Adrenal gland (tissue), 19 donors: ENCODE measurements around the gene CFAP410. TPM values are rescaled to one million over a fixed set of nuclear protein-coding genes. Genes with fewer than 3 reads are reported as not detected.

Source experiments
- DNase-seq, 7 donors: peaks; one replicate each; pipeline ENCODE4 v3.0.0-alpha.2; 2019 to 2020
- H3K27ac ChIP-seq, 5 donors: fragments of 200-600 bp; sonication (generic) in 4 of 5; 1 replicate in 3 of 5; 2 replicates in 2 of 5; pipeline versions ENCODE4 v1.5.1 to v1.8.0; 2016 to 2020; ENCODE audit warnings: mild to moderate bottlenecking in 1 of 5
- H3K27me3 ChIP-seq: fragments of 200-600 bp; 2 replicates; pipeline ENCODE4 v1.8.0; 2021
- H3K36me3 ChIP-seq, 2 donors: fragments of 200-600 bp; replicated peaks in 1 of 2; 1 replicate in 1 of 2; 2 replicates in 1 of 2; pipeline versions ENCODE4 v1.5.1 to v1.8.0; 2018 to 2022
- H3K4me1 ChIP-seq, 2 donors: fragments of 200-600 bp; replicated peaks in 1 of 2; 1 replicate in 1 of 2; 2 replicates in 1 of 2; pipeline versions ENCODE4 v1.5.1 to v1.8.0; 2018 to 2021
- H3K4me3 ChIP-seq, 4 donors: fragments of 200-600 bp; sonication (generic) in 3 of 4; one replicate each; pipeline ENCODE4 v1.5.1; 2016 to 2018
- H3K9me3 ChIP-seq, 3 donors: fragments of 200-600 bp; sonication (generic) in 1 of 3; replicated peaks in 1 of 3; 1 replicate in 2 of 3; 2 replicates in 1 of 3; pipeline versions ENCODE4 v1.5.1 to v1.8.0; 2016 to 2021
- POLR2A ChIP-seq, 2 donors: fragments of 450-650 bp; IDR thresholded peaks; one replicate each; pipeline ENCODE4 v1.6.1; 2017; ENCODE audit warnings: antibody characterized with exemption in 2 of 2, mild to moderate bottlenecking in 2 of 2, moderate library complexity in 1 of 2
- WGBS, 4 donors: extraction: QIAGEN DNeasy Blood & Tissue Kit in 2 of 4; methylation state at CpG; one replicate each; pipeline versions ENCODE4 v1.1.5 to v1.1.7; 2013 to 2017; 5-methylcytosine and 5-hydroxymethylcytosine counted together
- intact Hi-C, 2 donors: fragments of 100-400 bp; cut with DNase I; formaldehyde crosslinking; loops; one replicate each; pipeline versions ENCODE4 v1.14.1 to v1.15.0; 2022 to 2023
- long read RNA-seq, 10 donors: library from polyadenylated mRNA in 3 of 10; unstranded in 2 of 10; stranded (forward) in 1 of 10; transcript quantifications; one replicate each; pipeline ENCODE4 v2.0.0 and lab custom pipeline, GENCODE V29; 2021 to 2026
- polyA plus RNA-seq, 3 donors: library from polyadenylated mRNA; stranded (reverse); fragments of 200-250 nt in 2 of 3; fragments of 350-450 nt in 1 of 3; fragmentation: Illumina TruSeq in 1 of 3; extraction: RNeasy Lipid Tissue Mini Kit (QIAGEN cat#74804) in 1 of 3; gene quantifications; one replicate each; pipeline ENCODE4 v1.2.3, GENCODE V29; 2013 to 2014
- total RNA-seq, 9 donors: library from RNA; depleted of rRNA in 4 of 9; stranded (reverse); fragments of >200 nt in 4 of 9; fragments of 120-200 nt in 1 of 9; fragmentation: NEBNext Ultra II Directional in 1 of 9; extraction: Animal tissue kit (Norgen Biotek cat#: 25700) in 1 of 9; gene quantifications; one replicate each; pipeline versions ENCODE4 v1.1.0 to v1.2.4, GENCODE V29; 2013 to 2023
- TF ChIP-seq, protein P1 (sequence below), 6 experiments: fragments of 450-650 bp in 4 of 6; fragments of 200-600 bp in 2 of 6; sonication (generic) in 1 of 6; IDR thresholded peaks; 1 replicate in 5 of 6; 2 replicates in 1 of 6; pipeline versions ENCODE4 v1.5.1 to v1.8.0; 2016 to 2021; ENCODE audit warnings: antibody characterized with exemption in 6 of 6, mild to moderate bottlenecking in 2 of 6, moderate library complexity in 1 of 6
- donor health status: healthy with polysubstance abuse.
- donor health status: Bipolar disorder and iron deficiency.
- donor health status: DM: yes; HTN: yes; CAD: no.
- donor health status: DM: no; HTN: no; CAD: no.
- donor health status: DM: no; HTN: no; CAD: no.
- donor health status: DM: yes; HTN: yes; CAD: no.

Gene CFAP410
- total RNA-seq (10 to 100 TPM; 12.4 to 73.5 (median 35.7) TPM), polyA plus RNA-seq (100 to 1,000 TPM in 2 of 3 donors, 1 to 10 TPM in 1; 1.4 to 149 (median 116) TPM)
- long read RNA-seq, donor 1, partial matches to known transcripts, result 0 of 6 reads
- long read RNA-seq, donor 1, other reads (novel, unspliced or antisense), result 5 of 6 reads
- long read RNA-seq, donor 2, result 0 reads
- long read RNA-seq, donor 3, result 0 reads
- long read RNA-seq, donor 4, partial matches to known transcripts, result 3 of 4 reads
- long read RNA-seq, donor 4, other reads (novel, unspliced or antisense), result 1 of 4 reads
- long read RNA-seq, donor 5, partial matches to known transcripts, result 4 of 14 reads
- long read RNA-seq, donor 5, other reads (novel, unspliced or antisense), result 10 of 14 reads
- long read RNA-seq, donor 6, partial matches to known transcripts, result 2 of 3 reads
- long read RNA-seq, donor 6, other reads (novel, unspliced or antisense), result 1 of 3 reads
- long read RNA-seq, donor 7, result 0 reads
- long read RNA-seq, donor 8, result 0 reads
- long read RNA-seq, donor 9, result 0 reads
- long read RNA-seq, donor 10, result 0 reads

- H3K4me1 ChIP-seq, result peaks cover 11 to 19% of the 10 kb centered on the region in 2 donors
- H3K36me3 ChIP-seq, result peaks cover 0 to 21% of the 10 kb centered on the region in 2 donors
- TF ChIP-seq POLR2A (IDR thresholded peaks at IDR 0.05), result peak; percentile 92
- TF ChIP-seq, protein P1, sequence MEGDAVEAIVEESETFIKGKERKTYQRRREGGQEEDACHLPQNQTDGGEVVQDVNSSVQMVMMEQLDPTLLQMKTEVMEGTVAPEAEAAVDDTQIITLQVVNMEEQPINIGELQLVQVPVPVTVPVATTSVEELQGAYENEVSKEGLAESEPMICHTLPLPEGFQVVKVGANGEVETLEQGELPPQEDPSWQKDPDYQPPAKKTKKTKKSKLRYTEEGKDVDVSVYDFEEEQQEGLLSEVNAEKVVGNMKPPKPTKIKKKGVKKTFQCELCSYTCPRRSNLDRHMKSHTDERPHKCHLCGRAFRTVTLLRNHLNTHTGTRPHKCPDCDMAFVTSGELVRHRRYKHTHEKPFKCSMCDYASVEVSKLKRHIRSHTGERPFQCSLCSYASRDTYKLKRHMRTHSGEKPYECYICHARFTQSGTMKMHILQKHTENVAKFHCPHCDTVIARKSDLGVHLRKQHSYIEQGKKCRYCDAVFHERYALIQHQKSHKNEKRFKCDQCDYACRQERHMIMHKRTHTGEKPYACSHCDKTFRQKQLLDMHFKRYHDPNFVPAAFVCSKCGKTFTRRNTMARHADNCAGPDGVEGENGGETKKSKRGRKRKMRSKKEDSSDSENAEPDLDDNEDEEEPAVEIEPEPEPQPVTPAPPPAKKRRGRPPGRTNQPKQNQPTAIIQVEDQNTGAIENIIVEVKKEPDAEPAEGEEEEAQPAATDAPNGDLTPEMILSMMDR (IDR thresholded peaks at IDR 0.05), result no peak
- intact Hi-C loops, result loop anchor here in 1 of 2 donors (5.0 kb wide), 1 partner anchor 37 kb away; the partner anchor contains the start of gene PFKL
- no peaks in the 10 kb centered on the region for H3K9me3 ChIP-seq
- no peaks in the 10 kb centered on the region for H3K27me3 ChIP-seq
- peak within 1 kb of the TSS; percentile 88 to 99 (median 97) for H3K27ac ChIP-seq
- peak within 1 kb of the TSS; percentile 43 to 68 (median 62) for H3K4me3 ChIP-seq
- DNase-seq, result peak; percentile 94 to 96 (median 96)
- WGBS, 4 donors, result 0 to 3% (median 1%) methylated on average over 8 to 90 of the region's 90 CpGs
Measured at GRCh38 chr21:44338971-44339910, at the start of gene CFAP410. TSS of gene CFAP410 (minus strand) at chr21:44339390. CDS start at chr21:44339194, 196 bp downstream.

GRCh38 chr21:44384968-44385367 lies 45.8 kb upstream of the CFAP410 start:
- intact Hi-C loops, result no loop called here
- H3K9me3 ChIP-seq, result peaks cover 0 to 14% (median 0%) of the 10 kb centered on the region in 3 donors
- no peaks in the 10 kb centered on the region for H3K27me3 ChIP-seq
- H3K4me1 ChIP-seq, result no peaks in the 10 kb centered on the region
- no peak for DNase-seq
- H3K36me3 ChIP-seq, result no peaks in the 10 kb centered on the region
- TF ChIP-seq, protein P1 (IDR thresholded peaks at IDR 0.05), result no peak
- no peak for TF ChIP-seq POLR2A (IDR thresholded peaks at IDR 0.05)
- WGBS, 4 donors, result 67 to 82% (median 72%) methylated on average over 2 of the region's 2 CpGs
- H3K4me3 ChIP-seq, result no peak overlapping the region
- no peak overlapping the region for H3K27ac ChIP-seq

GRCh38 chr21:44383216-44383615 lies 44.0 kb upstream of the CFAP410 start:
- intact Hi-C loops, result no loop called here
- no peaks in the 10 kb centered on the region for H3K36me3 ChIP-seq
- no peak overlapping the region for H3K4me3 ChIP-seq
- no peaks in the 10 kb centered on the region for H3K27me3 ChIP-seq
- H3K4me1 ChIP-seq, result no peaks in the 10 kb centered on the region
- peaks cover 0 to 14% (median 0%) of the 10 kb centered on the region in 3 donors for H3K9me3 ChIP-seq
- H3K27ac ChIP-seq, result no peak overlapping the region
- DNase-seq, result peak in 1 of 7 donors; percentile 3
- TF ChIP-seq POLR2A (IDR thresholded peaks at IDR 0.05), result no peak
- TF ChIP-seq, protein P1 (IDR thresholded peaks at IDR 0.05), result no peak
- WGBS, 4 donors, result 84 to 92% (median 85%) methylated on average over 3 to 4 of the region's 4 CpGs
